Activated CD4-positive, alpha-beta T cell treated with anti-CD3 and anti-CD28 coated beads, Interleukin-2, amount 50 U/mL, for 24 hours (primary cell): ENCODE data around the gene NME7.
A peak's percentile ranks its signal among the peaks of the same experiment; 100 is the strongest.
"Not testable (repeated sequence)": the region's sequence is repeated elsewhere in the genome, so short reads cannot be mapped to it uniquely, and the experiment has no call there.

ENCODE experiments used
- DNase-seq, 2 donors: peaks; one replicate each; pipeline ENCODE4 v3.0.0-alpha.2; 2020; ENCODE audit warnings: low read depth in 1 of 2, low spot score in 1 of 2

Gene NME7

GRCh38 chr1:169367686-169368405, at the start of gene NME7, which contains the start of gene BLZF1:
TSS of gene NME7 (minus strand) at chr1:169367797. CDS start at chr1:169367710, 87 bp downstream.
TSS of gene BLZF1 (plus strand) at chr1:169368195. CDS start at chr1:169369523, 1,328 bp downstream.
- DNase-seq: peak; percentile 96 to 97

GRCh38 chr1:169414952-169415351, 47.4 kb upstream of the NME7 start:
- DNase-seq: no peak

- not testable (repeated sequence) for DNase-seq
Measured at GRCh38 chr1:169408340-169408739, 40.7 kb upstream of the NME7 start.

GRCh38 chr1:169402578-169402977, 35.0 kb upstream of the NME7 start:
- DNase-seq: not testable (repeated sequence)

GRCh38 chr1:169395955-169396354, 28.4 kb upstream of the NME7 start:
- no peak for DNase-seq

GRCh38 chr1:169392406-169392805, 24.8 kb upstream of the NME7 start:
- no peak for DNase-seq

- DNase-seq: no peak
Measured at GRCh38 chr1:169390303-169390702, 22.7 kb upstream of the NME7 start.

GRCh38 chr1:169387399-169387798, 19.8 kb upstream of the NME7 start:
- no peak for DNase-seq

- no peak for DNase-seq
Measured at GRCh38 chr1:169383449-169383848, 15.9 kb upstream of the NME7 start.

- no peak for DNase-seq
Measured at GRCh38 chr1:169381162-169381561, 13.6 kb upstream of the NME7 start.

- DNase-seq: no peak
Measured at GRCh38 chr1:169371404-169371803, 3.8 kb upstream of the NME7 start.

GRCh38 chr1:169368406-169368769, 791 bp upstream of the NME7 start:
- peak in 1 of 2 donors; percentile 10 for DNase-seq

GRCh38 chr1:169367096-169367685, 406 bp downstream of the NME7 start:
- no peak for DNase-seq

GRCh38 chr1:169364948-169365347, 2.6 kb downstream of the NME7 start:
- DNase-seq: no peak

GRCh38 chr1:169363046-169363730, 4.4 kb downstream of the NME7 start:
- peak in 1 of 2 donors; percentile 35 for DNase-seq

GRCh38 chr1:169361281-169361680, 6.3 kb downstream of the NME7 start:
- DNase-seq: no peak

GRCh38 chr1:169360415-169360814, 7.2 kb downstream of the NME7 start:
- no peak for DNase-seq

- DNase-seq: peak in 1 of 2 donors; percentile 48
Measured at GRCh38 chr1:169348383-169349036, 19.1 kb downstream of the NME7 start.

- no peak for DNase-seq
Measured at GRCh38 chr1:169347688-169348382, 19.8 kb downstream of the NME7 start.

GRCh38 chr1:169346036-169346589, 21.5 kb downstream of the NME7 start:
- no peak for DNase-seq

GRCh38 chr1:169345511-169345910, 22.1 kb downstream of the NME7 start:
- DNase-seq: no peak
